ENCODE results near the gene TANGO2.

TANGO2 gene

GRCh38 chr22:20035375-20036083 is 14.6 kb downstream of the TANGO2 start:
- peaks cover 48% of the 10 kb centered on the region for H3K4me1 Mint-ChIP-seq
- H3K27me3 Mint-ChIP-seq, result no peaks in the 10 kb centered on the region
- ATAC-seq, result no peak
- no peaks in the 10 kb centered on the region for H3K9me3 Mint-ChIP-seq
- no peak overlapping the region for H3K4me3 Mint-ChIP-seq
- H3K27ac Mint-ChIP-seq, result no peak overlapping the region
- DNase-seq, result no peak

DNA sequence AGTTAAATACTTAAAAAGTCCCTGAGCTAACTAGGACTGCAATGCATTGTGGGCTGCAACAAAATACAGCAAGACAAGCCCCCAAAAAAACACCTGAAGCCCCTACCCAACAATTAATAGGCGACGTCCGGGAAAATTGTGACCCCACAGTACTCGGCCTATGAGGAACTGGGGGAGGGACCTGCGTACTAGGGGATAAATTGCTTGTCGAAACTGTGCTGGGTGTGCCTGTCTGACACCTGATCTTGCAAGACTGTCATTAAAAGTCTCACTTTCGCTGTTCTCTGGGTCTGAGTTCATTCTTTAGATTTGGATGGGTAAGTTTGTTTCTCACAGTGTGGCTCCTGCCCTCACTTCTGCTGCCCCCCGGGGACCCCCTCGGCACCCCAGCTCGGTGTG is 15.2 kb downstream of the TANGO2 start:
- Mint-ChIP-seq H3K9me3 (no peaks in the 10 kb centered on the region), H3K27me3 (no peaks in the 10 kb centered on the region), H3K27ac (no peak overlapping the region), H3K4me1 (peaks cover 46% of the 10 kb centered on the region), H3K4me3 (no peak overlapping the region)
- ATAC-seq (no peak), DNase-seq (no peak)

- ATAC-seq, result peak; percentile 19
- peak overlapping the region in 1 of 2 donors; percentile 92 for H3K27ac Mint-ChIP-seq
- H3K9me3 Mint-ChIP-seq, result no peaks in the 10 kb centered on the region
- peaks cover 39% of the 10 kb centered on the region for H3K4me1 Mint-ChIP-seq
- no peak for DNase-seq
- H3K27me3 Mint-ChIP-seq, result no peaks in the 10 kb centered on the region
- peak overlapping the region in 1 of 2 donors; percentile 1 for H3K4me3 Mint-ChIP-seq
Observed at GRCh38 chr22:20036535-20037392, 15.9 kb downstream of the TANGO2 start.

DNA sequence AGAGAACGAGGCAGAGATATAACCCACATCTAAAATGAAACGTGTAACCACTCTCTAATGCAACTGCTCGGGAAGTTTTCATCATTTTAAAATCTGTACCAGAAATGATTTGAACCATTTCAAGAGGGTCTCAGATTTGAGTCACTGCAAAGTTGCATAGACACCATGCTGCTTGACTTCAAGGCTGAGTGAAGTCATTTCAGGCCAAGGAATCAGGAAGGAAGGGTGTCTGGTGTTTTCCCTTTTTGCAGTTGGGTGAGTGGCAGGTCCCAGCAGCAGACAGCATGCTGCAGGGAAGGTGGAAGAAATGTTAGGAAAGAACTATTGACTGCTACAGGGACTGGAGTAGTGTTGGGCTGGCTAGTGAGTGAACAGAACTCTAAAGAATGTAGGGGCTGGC is 16.5 kb downstream of the TANGO2 start:
- Mint-ChIP-seq H3K4me1 (peaks cover 35% of the 10 kb centered on the region), H3K9me3 (no peaks in the 10 kb centered on the region), H3K27ac (peak overlapping the region in 1 of 2 donors; percentile 92), H3K4me3 (no peak overlapping the region), H3K27me3 (no peaks in the 10 kb centered on the region)
- ATAC-seq (peak; percentile 87), DNase-seq (peak in 1 of 2 donors; percentile 34)

DNA sequence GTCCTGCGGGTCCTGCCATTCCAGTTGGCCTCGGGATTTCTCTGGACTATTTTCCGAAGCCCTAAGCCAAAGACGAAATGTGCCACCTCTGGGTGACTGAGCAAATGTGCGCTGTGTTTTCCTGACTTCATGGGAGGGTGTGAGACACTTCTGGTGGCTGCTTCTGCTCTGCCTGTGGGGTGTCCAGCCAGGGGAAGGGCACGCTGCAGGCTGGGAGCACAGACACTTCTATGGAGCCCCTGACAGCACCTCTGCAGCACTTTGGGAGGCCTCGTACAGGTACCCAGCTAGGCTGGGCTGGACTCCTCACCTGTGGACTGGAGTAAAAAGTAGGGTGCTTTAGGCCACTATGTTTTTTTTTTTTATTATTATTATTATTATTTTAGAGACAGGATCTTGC is 17.7 kb downstream of the TANGO2 start:
- no peak overlapping the region for H3K27ac Mint-ChIP-seq
- H3K27me3 Mint-ChIP-seq, result no peaks in the 10 kb centered on the region

DNA sequence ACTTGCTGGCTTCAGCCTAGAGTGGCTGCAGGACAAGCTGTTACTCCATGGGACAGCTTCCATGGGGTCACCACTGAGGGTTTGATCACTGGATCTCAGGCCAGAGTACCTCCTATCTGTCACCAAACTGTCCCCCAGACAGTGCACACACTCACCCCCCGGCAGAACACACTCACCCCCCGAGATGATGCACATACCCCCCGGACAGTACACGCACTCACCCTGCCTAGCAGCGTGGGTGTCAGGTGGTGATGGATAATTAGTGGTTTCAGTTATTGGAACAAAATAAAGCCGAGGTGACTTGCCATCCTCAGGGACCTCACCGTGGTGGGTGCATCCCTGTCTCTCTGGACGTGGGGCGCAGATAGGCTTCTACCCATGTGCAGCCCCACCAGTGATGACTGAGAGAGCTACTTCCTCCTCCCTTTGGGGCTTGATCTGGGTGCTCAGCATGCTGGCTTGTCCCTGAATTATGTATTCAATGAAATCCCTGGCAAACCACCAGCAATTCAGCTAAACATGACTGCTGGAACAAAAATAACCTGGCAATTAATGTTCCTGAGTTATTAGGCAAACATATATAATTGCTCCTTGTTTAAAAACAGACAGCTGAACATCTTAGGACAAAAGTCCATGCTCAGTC is 18.9 kb downstream of the TANGO2 start:
- Mint-ChIP-seq H3K27ac (no peak overlapping the region), H3K4me1 (peaks cover 33% of the 10 kb centered on the region), H3K4me3 (no peak overlapping the region), H3K27me3 (no peaks in the 10 kb centered on the region), H3K9me3 (no peaks in the 10 kb centered on the region)
- ATAC-seq, result no peak
- no peak for DNase-seq

More for the DNA sequence above, 17.7 kb downstream of the TANGO2 start:
- no peaks in the 10 kb centered on the region for H3K9me3 Mint-ChIP-seq
- ATAC-seq (no peak), DNase-seq (no peak)
- peaks cover 38% of the 10 kb centered on the region for H3K4me1 Mint-ChIP-seq
- no peak overlapping the region for H3K4me3 Mint-ChIP-seq

DNA sequence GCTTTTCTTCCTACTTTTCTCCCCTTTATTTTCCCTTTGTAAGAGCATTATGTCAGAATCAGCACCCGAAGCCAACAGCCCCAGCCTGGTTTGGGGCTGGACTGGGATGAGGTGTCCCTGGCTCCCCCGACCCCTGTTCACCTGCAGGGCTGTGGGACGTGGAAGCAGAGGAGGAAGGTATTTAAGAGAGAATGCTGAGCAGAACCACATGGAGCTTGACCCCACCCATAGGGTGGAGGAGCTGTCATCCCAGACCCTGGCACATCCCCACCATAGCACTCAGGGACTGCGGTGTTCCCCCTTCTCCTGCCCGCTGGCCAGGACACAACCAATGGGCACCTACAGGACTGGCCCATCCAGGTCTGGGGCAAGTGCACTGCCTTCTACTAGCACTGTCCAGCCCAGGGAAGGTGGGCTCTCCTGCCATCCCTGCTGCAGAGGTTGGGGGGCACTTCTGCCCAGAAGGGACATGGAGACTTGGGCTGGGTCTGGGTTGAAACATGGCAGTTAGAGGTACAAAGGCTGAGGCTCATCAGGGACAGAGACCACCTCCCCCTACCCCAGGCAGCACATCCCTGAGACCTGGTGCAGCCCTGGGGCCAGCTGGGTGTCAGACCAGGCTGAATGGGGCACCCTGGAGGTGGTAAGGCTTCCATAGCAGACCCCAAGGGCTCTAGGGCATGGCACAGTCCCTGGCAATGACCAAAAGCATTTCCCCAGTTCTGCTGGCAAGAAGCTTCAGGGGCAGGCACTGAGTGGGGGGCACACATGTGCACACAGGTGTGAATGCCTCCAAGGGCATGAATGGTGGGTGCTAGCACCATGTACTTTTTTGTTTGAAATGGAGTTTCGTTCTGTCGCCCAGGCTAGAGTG is 19.7 kb downstream of the TANGO2 start:
- Mint-ChIP-seq H3K4me1 (peaks cover 26% of the 10 kb centered on the region), H3K27ac (peak overlapping the region in 1 of 2 donors; percentile 59), H3K4me3 (no peak overlapping the region), H3K27me3 (no peaks in the 10 kb centered on the region), H3K9me3 (no peaks in the 10 kb centered on the region)
- ATAC-seq (no peak), DNase-seq (no peak)

GRCh38 chr22:20043057-20043996 is 22.4 kb downstream of the TANGO2 start:
- Mint-ChIP-seq H3K9me3 (no peaks in the 10 kb centered on the region), H3K27me3 (no peaks in the 10 kb centered on the region), H3K4me3 (no peak overlapping the region), H3K27ac (peak overlapping the region; percentile 16 to 22), H3K4me1 (peaks cover 6% of the 10 kb centered on the region)
- ATAC-seq (no peak), DNase-seq (no peak)

DNA sequence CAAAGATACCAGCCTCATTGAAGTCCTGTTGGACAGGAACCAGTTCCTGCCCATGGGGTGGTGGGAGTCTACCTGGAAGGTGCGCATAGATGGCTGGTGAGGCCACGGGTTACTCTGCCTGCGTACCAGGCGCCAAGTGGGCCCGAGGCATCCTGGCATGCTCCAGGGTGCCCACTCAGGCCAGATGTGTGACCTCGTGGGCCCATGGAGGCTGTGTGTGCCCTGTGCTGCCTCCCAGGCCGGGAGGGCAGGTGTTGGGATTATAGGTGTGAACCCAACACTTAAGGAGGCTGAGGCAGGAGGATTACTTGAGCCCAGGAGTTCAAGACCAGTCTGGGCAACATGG is 23.1 kb downstream of the TANGO2 start:
- ATAC-seq (no peak), DNase-seq (no peak)
- H3K9me3 Mint-ChIP-seq, result no peaks in the 10 kb centered on the region
- H3K4me3 Mint-ChIP-seq, result no peak overlapping the region
- peak overlapping the region in 1 of 2 donors; percentile 83 for H3K27ac Mint-ChIP-seq
- peaks cover 6% of the 10 kb centered on the region for H3K4me1 Mint-ChIP-seq
- no peaks in the 10 kb centered on the region for H3K27me3 Mint-ChIP-seq

GRCh38 chr22:20044495-20045151 is 23.7 kb downstream of the TANGO2 start:
- peak overlapping the region in 1 of 2 donors; percentile 83 for H3K27ac Mint-ChIP-seq
- DNase-seq (no peak), ATAC-seq (no peak)
- H3K4me1 Mint-ChIP-seq, result peaks cover 6% of the 10 kb centered on the region
- no peaks in the 10 kb centered on the region for H3K27me3 Mint-ChIP-seq
- no peaks in the 10 kb centered on the region for H3K9me3 Mint-ChIP-seq
- no peak overlapping the region for H3K4me3 Mint-ChIP-seq

GRCh38 chr22:20046730-20047129 is 25.8 kb downstream of the TANGO2 start:
- Mint-ChIP-seq H3K4me1 (peaks cover 6% of the 10 kb centered on the region), H3K27me3 (no peaks in the 10 kb centered on the region), H3K27ac (no peak overlapping the region), H3K4me3 (no peak overlapping the region), H3K9me3 (no peaks in the 10 kb centered on the region)
- DNase-seq (no peak), ATAC-seq (no peak)

GRCh38 chr22:20051927-20052308 is 31.0 kb downstream of the TANGO2 start:
- DNase-seq (no peak), ATAC-seq (no peak)
- Mint-ChIP-seq H3K27ac (no peak overlapping the region), H3K4me3 (no peak overlapping the region), H3K9me3 (no peaks in the 10 kb centered on the region), H3K4me1 (peaks cover 5% of the 10 kb centered on the region), H3K27me3 (no peaks in the 10 kb centered on the region)

DNA sequence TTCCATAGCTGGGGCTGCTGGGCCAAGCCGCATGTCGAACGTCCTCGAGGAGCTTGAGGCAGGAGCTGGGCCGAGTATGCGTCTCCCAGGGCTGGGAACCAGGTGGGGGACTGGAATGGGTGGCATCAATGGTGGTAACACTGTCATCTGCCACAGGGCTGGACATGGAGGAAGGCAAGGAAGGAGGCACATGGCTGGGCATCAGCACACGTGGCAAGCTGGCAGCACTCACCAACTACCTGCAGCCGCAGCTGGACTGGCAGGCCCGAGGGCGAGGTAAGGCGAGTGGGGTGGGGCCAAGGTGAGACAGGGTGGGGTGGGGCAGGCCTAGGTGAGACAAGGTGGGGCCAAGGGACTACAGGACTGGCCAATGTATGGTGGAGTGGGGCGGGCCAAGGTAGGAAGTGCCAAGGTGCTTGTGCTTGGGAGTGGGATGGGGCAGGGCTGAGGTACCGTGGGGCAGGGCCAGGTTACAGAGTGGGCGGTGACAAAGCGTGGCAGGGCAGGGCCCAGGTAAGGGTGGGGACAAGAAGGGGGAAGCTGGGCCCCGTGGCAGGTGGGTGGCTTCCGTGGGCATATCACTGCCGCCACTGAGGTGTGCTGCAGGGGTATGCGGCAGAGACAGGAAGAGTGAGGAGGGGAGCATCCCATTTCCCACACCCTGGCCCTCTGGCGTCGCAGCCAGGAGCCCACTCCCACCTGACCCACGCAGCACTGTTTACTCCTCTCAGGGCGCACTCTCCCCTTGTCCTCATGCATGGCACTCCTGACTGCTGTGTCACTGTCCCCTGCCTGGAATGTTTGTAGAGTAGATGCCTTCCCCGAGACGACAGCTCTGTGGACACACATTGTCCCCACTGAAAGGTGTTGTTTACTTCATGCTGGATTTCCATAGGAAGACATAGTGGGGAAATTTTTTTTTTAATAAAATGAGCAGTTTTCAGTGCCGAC is 31.7 kb downstream of the TANGO2 start:
- H3K9me3 Mint-ChIP-seq, result no peaks in the 10 kb centered on the region
- H3K27me3 Mint-ChIP-seq, result no peaks in the 10 kb centered on the region
- H3K27ac Mint-ChIP-seq, result peak overlapping the region in 1 of 2 donors; percentile 46
- H3K4me3 Mint-ChIP-seq, result no peak overlapping the region
- no peak for DNase-seq
- ATAC-seq, result peak; percentile 18
- H3K4me1 Mint-ChIP-seq, result peaks cover 5% of the 10 kb centered on the region

Data from stimulated activated naive CD8-positive, alpha-beta T cell treated with anti-CD3 and anti-CD28 coated beads, Interleukin-15, amount 100 ng/mL, for 72 hours (primary cell).